ENCODE results near the gene MAFB. TPM values are rescaled to one million over a fixed set of nuclear protein-coding genes. Genes with fewer than 3 reads are reported as not detected.
A peak's percentile ranks its signal among the peaks of the same experiment; 100 is the strongest.

Gene MAFB
- total RNA-seq, 1 experiment from 2014 or later = 0.97 TPM

DNA sequence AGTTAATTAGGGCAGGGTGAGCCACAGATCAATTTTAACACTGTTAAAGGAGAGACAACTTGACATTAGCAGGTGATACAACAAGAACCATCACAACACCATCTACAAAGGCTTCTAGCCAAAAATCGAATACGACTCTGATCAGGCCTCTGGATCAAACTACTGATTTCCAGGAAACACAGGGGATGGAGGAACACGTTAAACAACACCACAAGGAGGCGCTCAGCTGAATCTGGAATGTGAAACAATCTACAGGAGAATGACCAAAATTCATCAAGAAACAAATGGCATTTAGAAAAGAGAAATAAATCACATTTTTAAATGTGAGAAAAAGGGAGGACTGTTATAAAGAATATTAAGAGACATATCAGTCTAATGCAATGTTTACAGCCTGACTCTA is 13.5 kb upstream of the MAFB start:
- DNase-seq (ENCODE audit: low read depth) = no peak

DNA sequence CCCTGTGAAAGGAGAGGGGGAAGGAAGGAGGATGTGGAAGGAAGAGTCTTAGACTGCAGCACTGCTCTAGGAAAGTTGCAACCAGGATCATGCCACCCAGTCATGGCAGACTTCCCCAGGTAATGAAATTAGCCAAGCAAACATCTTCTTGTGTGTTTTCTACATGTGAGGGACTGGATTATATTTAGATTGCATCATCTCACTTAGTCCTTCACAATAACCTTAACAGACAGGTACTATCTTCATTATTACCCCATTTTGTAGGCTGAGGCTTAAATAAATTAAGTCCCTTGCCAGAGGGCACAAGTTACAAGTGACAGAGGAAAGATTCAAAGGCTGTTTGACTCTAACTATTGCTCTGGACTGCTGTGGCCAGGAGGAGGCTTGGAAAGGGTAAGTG is 9.7 kb upstream of the MAFB start:
- no peak for DNase-seq (ENCODE audit: low read depth)

GRCh38 chr20:40698281-40698680 is 9.2 kb upstream of the MAFB start:
- no peak for DNase-seq (ENCODE audit: low read depth)

DNA sequence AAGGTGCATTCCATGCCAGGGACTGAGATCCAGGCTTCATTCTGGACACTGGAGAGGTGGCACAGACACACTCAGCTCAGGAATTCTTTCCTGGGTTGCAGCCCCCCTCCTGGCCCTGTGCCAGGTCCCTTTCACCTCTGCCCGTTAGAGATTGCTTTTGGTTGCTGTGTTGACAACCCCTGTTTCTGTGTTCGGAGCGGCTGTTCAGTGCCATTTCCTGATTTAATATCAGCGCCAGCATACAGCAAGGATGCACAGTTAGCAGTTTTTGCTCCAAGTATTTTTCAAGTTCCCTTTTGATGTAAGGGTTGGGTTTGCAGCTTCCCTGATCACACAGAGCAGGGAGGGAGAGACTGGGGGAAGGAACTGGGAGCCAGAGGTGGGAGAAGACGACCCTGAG is 8.5 kb upstream of the MAFB start:
- DNase-seq (ENCODE audit: low read depth) = no peak

DNA sequence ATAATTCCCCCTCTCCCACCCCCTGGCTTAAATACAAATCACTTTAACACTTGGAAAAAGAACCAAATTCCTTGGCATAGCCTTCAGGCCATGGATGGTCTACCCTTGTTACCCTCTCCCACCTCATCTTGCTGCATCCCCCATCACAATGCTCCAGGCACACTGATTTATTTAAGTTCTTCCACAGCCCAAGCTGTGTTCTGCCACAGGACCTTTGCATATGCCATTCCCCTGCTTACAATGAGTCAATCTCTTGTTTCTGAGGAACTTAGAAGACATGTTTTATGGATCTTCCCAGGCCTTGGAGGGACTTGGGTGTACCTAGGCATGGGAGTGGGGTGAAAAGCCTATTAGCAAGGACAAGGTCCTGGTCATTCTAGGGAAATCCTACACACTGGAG is 6.2 kb upstream of the MAFB start:
- no peak for DNase-seq (ENCODE audit: low read depth)

DNA sequence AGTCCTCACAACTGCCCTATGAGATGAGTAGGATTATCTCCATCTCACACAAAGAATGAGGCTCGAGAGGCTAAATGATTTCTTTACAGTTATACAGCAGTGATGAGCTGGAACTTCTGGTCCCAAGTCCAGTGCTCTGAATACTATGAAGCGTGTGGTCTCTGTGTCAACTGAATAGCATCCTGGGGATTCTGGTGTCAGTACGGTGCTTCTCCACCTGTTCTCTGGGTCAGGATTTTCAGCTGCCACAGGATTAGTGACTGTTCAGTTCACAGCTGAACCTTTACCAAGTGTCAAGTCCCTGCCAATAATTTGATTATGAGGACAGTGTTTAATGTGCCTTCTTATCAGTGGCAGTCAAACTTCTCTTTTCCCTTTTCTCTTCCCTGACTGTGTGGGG is 5.2 kb upstream of the MAFB start:
- DNase-seq (ENCODE audit: low read depth) = no peak

GRCh38 chr20:40692240-40693011 is 3.4 kb upstream of the MAFB start:
- no peak for DNase-seq (ENCODE audit: low read depth)

DNA sequence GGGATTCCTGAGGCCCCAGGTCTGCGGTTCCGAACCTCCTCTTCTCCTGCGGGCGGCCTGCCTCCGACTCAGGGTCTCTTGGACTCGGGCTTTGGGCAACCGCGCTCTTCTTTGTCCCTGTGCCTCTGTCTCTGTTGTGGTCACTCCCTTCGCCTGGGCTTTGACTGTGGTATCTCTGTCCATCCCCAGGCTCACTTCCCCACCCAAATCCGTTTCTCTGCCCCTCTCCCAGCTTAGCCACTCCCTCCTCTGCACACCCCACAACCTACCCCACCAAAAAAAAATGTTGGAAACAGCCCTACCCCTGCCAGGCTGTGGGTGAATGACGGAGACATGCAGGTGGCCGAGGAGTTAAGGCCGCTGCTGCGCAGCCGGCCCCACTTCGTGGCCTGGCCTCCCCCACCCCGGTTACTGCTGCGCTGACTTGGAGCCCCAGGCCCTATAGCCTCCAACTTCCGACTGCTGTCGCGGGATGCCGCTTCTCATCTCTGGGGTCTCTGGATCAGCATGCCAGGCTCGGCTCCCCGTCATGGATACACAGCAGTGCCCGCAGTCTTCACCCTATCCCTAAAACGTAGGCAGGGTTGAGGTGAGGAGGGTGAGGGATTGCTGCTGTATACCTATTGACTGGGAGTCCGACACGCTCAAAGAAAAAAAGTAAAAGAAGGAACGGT is 2.7 kb upstream of the MAFB start:
- DNase-seq (ENCODE audit: low read depth) = no peak

- DNase-seq (ENCODE audit: low read depth) = no peak
Observed at GRCh38 chr20:40690836-40691565, 2.0 kb upstream of the MAFB start.

DNA sequence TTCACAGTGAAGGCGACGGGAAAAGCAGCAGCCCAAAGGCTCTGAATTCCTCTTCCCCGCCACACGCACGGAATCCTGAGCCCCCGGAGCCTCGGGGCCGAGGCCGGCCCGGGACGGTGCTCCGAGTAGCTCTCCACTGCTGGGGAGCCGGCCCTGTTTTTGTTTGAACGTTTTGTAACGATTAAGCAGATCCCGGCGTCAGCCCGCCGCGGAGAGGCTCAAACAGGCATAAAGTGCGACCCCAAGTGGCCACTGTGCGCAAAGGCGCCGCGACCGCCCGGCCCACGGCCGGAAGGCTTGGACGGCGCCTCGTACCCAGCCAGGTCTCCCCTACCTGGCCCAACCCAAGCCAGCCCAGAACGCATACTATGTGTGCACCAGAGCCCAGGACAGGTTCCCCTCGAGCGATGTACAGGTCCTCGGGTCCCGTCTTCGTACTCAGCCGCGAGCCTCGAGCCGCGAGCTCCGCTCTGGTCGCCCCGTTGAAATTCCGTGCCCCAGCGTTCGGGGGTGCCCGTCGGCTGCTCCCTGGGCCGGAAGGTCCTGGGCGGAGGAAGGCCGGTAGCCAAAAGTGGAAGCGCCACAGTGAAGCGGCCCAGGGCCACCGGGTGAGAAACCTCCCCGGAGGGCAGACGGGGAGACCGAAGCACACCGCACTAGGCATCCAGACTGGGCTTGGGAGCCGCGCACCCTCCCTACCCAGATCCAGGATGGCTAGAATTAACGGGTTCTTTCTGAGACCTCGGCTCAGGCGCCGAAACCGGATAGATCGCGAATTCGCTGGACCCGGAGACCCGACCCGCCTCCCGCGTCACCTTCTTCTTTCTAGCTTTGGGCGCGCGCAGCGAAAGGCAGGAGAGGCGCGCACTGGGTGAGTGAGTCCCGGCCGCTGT is 1.2 kb upstream of the MAFB start:
- DNase-seq (ENCODE audit: low read depth) = peak; percentile 79

DNA sequence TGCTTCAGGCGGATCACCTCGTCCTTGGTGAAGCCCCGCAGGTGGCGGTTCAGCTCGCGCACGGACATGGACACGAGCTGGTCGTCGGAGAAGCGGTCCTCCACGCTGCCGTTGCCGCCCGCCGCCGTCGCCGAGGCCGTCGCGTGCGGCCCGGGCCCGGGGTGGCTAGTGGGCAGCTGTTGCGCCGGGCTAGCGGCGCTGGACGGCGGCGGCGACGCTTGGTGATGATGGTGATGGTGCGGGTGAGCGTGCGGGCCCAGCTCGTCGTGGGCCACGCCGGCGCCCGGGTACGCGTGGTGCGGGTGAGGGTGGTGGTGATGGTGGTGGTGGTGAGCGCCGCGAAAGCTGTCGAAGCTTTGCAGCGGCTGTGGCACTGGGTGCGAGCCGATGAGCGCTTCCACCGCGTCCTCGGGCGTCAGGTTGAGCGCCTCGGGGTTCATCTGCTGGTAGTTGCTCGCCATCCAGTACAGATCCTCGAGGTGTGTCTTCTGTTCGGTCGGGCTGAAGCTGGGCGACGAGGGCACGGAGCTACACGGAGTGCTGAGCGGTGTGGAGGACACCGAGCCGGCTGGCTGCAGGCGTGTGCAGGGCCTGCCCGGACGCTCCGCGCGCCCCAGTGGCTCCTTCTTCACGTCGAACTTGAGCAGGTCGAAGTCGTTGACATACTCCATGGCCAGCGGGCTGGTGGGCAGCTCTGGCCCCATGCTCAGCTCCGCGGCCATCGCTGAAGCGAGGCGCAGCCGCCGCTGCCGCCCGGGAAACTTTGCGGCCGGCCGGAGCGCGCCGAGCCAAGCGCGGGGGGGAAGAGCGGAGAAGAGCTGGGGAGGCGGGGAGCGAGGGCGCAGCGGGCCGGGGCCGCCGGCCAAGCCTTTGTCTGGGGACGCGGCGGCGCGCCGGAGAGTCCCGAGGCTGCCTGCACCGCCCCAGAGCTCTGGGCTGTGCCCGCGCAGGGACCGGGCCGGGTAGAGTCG is 622 bp downstream of the MAFB start:
- DNase-seq (ENCODE audit: low read depth) = peak; percentile 37

DNA sequence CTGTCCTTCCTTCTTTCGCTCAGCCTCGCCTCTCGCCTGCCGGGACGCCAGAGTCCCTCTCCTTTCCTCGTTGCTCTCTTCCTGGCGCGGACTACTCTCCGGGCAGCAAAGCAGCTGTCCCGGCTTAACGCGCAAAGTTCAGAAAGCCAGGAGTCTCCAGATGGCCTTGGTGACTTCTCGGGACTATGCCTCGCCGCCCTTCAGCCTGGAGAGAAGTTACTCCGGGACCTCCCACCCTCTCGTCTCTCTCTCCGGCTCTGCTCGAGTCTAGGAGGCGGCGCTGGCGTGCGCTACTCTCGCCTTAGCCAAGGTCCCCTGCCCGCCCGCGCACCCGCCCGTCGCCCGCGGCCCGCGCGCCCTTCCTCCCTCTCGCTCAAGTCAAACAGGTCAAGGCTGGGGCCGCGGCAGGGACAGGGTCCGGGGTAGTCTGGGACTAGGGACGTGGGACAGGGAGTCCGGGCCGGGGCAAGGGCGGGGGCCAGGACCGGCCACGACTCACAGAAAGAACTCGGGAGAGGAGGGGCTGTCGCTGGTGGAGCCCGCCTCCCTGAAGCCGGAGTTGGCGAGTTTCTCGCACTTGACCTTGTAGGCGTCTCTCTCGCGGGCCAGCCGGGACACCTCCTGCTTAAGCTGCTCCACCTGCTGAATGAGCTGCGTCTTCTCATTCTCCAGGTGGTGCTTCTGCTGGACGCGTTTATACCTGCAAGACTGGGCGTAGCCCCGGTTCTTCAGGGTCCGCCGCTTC is 1.5 kb downstream of the MAFB start:
- DNase-seq (ENCODE audit: low read depth) = peak; percentile 22

GRCh38 chr20:40686893-40687292 is 2.1 kb downstream of the MAFB start:
- no peak for DNase-seq (ENCODE audit: low read depth)

- no peak for DNase-seq (ENCODE audit: low read depth)
Observed at GRCh38 chr20:40686434-40686882, 2.6 kb downstream of the MAFB start.

GRCh38 chr20:40685349-40685748 is 3.7 kb downstream of the MAFB start:
- DNase-seq (ENCODE audit: low read depth) = no peak

GRCh38 chr20:40683894-40684268 is 5.2 kb downstream of the MAFB start:
- DNase-seq (ENCODE audit: low read depth) = no peak

DNA sequence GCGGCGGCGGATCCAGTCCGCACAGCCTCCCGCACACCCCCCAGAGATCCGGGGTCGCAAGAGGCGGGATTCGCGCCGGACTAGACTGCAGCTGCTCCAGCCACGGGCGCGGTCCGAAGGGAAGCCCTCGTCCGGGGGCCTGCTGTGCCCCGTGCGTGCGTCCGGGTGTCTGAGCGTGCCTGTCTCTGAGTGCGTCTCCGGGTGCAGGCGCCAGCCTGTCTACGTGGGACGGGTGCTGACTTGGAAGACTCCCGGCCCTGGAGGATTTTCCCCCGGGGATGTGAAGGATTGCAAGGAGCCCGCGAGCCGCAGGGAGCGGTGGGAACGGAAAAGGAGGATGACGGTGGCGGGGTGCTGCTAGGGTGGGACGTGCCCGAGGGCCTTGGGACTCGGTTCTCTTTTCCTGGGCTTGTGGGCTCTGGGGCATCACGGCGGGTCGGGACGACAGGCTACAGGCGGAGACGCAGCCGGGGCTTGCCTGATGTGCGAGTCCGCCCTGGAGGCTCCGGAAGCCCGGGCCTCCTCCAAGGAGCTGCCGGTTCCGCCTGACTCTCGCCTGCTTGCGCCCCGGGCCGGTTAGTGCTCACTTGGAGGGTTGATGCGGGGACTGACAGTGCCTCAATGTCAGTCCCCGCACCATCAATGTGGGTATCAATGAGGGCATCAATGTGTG is 5.7 kb downstream of the MAFB start:
- DNase-seq (ENCODE audit: low read depth) = peak; percentile 8

GRCh38 chr20:40682104-40682981 is 6.7 kb downstream of the MAFB start:
- no peak for DNase-seq (ENCODE audit: low read depth)
